NCI-H2171 (cell line): ENCODE data around the gene PRKAG2.
"Not testable (repeated sequence)": the region's sequence is repeated elsewhere in the genome, so short reads cannot be mapped to it uniquely, and the experiment has no call there.

ENCODE experiments used
- DNase-seq: peaks from one replicate; lab custom pipeline; 2025; lab: John Stamatoyannopoulos, UW

Gene PRKAG2

GRCh38 chr7:151549083-151549482 lies 327.8 kb downstream of the PRKAG2 start:
- no peak for DNase-seq

- no peak for DNase-seq
These were observed 332.7 kb downstream of the PRKAG2 start for GRCh38 chr7:151544183-151544582.

DNA sequence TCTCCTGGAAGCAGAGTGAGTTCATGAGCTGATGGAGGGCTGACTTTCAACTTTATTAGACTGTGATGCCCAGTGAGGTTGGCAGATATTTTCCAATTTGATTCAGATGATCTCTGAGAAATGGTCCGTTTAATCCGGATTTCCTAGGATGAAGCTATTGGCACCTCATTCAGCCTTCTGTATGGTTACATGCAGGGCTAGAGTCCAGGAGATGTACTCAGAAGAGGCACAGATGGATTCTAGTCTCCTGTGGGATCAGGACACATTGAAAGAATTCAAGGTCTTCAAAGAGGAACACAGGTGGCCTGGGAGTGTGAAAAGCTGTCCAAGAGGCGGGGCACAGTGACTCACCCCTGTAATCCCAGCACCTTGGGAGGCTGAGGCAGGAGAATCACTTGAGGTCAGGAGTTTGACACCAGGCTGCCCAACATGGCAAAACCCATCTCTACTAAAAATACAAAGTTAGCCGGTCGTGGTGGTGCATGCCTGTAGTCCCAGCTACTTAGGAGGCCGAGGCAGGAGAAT lies 334.2 kb downstream of the PRKAG2 start:
- no peak for DNase-seq

DNA sequence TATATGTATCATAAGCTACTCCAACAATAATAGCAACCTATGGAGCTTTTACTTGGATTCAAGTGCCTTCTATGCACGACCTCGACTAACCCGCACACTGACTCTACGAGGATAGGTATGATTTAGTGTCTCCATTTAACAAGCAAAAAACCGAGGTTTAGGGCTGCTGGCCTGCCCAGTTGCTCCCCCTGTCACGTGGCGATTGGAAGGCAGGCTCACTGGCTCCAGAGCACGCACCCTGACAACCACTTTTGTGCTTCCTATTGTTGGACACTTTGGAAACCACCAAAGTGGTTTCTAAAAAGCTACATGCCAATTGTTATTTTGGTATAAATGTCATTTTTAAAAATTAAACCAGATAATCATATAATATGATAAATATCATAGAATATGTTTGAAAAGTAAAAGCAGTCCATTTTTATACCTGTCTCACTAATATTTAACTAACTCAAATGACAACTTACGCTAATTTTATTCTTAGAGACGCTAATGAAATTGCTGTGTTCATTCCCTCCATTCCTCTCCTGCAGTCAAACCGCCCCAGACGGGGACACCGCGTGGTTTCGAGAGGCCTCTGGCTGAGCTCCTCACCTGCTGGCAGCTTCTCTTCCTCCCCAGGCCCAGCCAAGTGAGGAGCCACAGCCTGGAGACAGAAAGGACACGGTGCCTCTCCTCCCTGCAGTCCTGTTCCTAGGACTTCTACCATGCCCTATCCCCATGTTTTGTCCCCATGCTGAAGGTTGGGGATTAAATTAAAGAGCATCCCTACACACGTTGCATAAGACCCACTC lies 335.0 kb downstream of the PRKAG2 start:
- DNase-seq: no peak

DNA sequence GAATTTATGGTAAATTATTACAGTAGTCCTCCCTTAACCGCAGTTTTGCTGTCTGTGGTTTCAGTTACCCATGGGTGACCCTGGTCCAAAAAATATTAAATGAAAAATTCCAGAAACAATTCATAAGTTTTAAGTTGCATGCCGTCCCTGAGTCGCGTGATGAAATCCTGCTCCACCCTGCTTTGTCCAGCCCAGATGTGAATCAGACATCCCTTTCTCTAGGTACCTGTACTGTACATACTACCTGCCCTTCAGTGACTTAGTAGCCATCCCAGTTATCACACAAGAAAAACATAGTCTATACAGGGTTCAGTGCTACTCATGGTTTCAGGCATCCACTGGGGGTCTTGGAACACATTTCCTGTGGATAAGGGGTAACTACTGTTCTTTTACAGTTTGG lies 336.8 kb downstream of the PRKAG2 start:
- no peak for DNase-seq

DNA sequence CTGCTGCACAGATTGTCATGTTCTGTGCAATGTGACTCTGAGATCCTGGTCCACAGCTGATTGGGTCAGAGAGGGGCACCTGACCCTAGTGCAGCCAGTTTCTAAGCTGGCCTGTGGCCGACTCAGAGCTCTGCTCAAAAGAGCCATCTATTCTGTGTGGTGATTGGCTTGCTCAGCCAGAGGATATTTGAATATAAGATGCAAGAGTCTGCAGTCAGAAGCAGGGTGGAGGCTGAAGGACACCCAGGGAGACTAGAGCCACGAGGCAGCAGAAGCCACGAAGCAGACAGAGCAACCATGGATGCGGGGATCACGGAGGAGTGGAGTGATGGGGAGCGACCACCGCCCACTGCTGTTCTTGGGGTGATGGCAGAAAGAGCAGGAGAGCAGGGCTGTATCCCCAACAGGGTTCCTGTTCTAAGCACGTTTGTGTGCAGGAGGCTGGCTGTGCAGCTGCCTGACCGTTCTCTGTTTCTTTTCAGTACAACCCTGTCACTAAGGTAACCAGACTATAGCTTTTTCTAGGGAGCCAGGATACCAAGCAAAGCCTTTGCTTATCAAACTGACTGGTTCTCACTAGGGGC lies 337.7 kb downstream of the PRKAG2 start:
- DNase-seq: peak; percentile 40

DNA sequence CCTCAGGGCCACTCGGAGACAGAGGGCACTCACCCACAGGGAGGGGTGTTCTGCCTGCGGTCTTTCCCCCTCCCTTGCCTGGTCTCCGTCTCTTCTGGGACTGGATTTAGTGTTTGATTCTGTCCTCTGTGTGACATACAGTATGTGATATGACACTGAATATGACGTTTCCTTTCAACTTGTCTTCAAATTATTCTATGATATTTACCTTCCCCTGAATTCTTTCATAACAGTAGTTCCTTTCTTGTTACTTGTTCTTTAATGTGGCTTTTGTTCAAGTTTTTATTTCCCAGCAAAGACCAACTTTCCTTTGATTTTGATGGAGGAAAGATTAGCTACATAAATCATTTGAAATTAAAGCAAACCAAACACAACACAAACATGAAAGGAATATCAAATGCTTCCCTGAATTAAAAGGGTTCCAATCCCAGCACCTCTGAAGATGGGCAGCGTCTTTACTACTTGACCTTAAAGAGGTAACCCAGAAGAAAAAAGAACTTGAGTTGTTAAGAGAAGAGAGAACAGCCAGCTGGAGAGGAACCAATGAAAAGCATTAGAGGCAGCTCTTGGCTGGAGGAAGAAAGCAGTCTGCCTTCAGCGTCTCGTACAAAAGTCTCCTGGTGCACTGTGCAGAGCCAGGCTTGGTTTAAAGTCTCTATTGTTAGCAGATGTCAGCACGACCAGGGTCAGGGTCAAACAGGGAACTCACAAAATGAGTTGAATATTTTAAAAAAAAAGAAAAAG lies 338.9 kb downstream of the PRKAG2 start:
- DNase-seq: no peak

DNA sequence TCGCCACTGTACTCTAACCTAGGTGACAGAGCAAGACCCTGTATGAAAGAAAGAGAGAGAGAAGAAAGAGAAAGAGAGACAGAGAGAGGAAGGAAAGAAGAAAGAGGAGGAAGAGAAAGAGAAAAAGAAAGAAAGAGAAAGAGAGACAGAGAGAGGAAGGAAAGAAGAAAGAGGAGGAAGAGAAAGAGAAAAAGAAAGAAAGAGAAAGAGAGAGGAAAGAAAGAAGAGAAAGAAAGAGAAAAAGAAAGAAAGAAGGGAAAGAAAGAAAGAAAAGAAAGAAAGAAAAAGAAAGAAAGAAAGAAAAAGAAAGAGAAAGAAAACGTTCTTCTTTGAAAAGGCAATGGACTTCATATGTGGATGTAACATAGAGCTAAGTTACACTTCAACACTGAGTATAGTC lies 340.7 kb downstream of the PRKAG2 start:
- not testable (repeated sequence) for DNase-seq

DNA sequence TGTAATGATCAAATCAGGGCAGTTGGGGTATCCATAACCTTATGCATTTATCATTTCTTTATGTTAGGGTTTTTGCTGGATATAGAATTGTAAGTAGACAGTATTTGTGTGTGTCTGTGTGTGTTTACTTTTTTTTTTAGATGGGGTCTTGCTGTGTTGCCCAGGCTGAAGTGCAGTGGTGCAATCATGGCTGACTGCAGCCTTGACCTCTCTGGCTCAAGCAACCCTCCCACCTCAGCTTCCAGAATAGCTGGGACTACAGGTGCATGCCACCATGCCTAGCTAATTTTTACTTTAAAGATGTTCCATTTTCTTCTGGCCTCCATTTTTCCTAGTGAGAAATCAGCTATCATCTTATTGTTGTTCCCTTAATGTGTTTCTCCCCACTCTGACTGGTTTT lies 347.1 kb downstream of the PRKAG2 start:
- no peak for DNase-seq

GRCh38 chr7:151524845-151525244 lies 352.1 kb downstream of the PRKAG2 start:
- no peak for DNase-seq

DNA sequence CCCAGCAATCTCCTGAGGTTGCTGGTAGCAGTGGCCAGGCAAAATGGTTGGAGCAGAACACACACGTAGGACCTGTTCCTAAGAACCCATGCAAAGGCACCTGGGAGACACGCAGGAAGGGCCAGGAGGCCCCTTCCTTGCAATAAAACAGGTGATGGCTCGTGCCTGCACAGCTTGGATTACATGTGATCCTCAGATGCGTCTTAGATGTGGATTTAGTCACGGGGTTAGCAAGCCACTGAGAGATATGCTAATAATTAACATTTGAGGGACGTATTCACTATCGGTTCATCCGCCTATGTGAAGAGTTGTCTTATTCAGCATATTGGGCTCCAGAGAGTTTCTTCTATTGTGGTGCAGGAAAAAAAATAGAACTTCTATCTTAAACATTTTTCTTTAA lies 352.6 kb downstream of the PRKAG2 start:
- no peak for DNase-seq

DNA sequence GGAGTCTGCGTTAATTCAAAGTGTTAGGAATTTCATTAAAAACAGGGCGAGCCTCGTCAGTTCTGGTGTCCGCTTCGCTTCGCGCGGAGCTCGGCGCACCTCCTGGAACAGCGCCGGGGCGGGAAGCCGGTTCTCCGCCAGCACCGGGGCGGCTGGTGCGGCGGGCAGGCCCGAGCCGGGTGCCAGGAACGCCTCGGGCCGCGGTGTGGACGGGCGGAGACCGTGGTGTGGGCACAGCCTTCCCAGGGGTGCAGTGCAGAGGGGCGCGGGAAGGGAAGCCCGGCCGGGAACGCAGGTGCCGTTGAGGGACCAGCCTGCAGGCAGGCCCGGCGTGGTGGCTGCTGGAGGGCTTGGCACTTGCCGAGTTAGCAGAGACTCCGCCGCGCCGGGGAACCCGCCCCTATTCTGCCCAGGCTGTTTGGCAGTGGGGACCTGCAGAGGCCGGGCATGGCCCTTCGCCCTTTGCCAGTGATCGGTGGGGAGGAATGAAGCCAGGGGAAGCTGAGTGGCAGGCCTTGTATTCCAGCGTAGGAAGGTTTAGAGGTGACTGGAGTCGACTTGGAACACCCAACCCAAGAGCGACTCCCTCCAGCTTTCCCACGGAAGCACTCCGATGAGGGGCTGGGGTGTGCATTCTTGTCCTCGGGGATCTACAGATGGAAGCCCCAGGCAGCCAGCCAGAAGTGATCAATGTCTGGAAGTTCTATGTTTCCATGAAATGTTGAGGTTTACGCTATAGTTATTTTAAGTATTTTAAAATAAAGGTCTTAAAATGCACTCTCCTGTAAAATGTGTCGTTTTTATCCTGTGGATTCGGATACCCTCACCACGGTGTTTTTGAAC lies 356.3 kb downstream of the PRKAG2 start:
- no peak for DNase-seq

DNA sequence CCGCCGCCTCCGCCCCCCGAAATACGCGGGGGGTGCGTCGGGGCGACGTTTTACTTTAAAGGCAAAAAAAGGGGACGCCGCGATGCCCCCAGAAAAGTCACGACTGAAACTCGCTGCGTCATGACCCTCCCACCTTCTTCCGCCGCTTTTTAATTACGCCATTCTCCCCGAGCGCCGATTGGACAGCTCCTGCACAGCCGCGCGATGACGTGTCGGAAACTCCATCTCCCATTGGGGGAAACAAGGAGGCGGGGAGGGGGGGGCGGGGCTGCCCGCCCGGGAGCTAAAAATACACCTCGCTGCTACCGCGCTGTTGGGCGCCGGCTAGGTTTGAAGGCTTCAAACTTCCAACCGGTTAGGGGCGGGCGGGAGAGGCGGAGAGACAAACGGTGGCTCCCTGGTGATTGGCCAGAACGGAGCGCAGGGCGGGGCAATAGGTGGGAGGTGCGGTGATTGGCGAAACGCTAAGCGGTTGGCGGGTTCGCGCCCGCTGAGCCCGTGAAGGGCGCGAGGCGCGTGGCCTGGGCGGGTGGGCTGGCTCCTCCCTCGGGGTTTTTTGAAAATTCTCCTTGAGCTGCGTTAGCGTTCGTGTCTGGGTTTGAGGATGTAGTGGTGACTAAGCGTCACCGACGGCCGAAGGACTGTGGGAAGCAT lies 357.0 kb downstream of the PRKAG2 start, which contains the start of gene RHEB:
TSS of gene RHEB (minus strand) at position 131 of the 654 bp plus-strand sequence. CDS start 384 bp downstream, outside the sequence.
- DNase-seq: peak; percentile 98

- DNase-seq: not testable (repeated sequence)
These were observed 357.8 kb downstream of the PRKAG2 start for GRCh38 chr7:151518947-151519764.

DNA sequence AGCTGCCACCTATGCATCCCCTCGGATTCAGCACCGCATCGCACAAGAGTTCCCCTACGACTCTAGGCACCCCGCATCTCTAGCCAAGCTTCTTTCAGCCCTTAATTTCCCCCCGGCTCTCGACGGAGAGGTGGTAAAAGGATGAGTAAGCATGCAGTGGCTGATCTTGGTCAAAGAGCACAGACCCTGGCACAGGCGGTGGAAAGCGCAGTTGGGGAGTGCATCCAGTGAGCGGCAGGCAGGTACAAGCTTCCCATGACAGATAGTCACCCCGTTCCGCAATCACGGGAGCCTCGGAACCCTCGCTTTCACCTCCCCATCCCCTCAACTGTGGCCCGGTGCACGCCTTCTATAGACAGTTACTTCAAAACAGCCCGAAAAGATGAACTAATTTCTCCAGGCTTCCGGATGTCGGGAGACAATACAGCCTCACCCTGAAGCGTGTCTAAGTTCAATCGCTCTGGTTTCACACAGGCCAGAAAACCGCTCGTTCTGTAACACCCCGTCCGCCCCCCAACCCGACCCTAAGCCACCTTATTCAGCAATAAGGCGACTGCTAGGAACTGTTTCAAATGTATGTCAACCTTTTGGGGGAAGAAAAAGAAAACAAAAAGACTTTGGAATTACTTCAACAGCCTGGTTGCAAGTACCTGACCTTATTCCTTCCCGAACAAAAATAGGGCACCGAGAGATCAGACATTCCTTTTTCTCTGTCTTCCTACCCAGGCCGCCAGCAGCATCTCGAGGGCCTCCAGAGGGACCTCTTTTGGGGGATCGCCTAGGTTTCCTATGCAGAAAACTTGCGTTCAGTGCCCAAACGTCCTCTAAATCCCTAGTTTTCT lies 358.6 kb downstream of the PRKAG2 start:
- no peak for DNase-seq

DNA sequence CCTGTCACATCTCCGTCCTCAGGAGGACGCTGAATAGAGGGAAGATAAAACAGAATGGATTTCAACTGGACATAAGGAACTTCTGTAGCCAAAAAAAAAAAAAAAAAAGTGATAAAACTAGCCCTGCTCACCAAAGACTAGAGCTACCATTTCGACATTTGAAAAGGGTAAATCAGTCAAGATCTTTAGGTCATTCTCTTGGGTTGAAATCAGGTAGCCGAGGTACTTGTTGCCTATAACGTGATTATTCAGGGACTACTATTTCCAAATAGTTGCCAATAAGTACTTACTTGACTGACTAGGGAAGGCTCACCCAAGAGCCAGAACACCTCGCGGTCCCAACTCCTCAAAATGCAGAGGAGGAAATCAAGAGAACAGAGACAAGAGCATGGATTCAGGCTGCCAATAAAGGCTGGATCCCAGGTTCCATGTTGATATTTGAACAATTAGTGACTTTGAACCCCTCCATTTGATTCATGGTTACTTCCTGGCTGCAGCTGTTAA lies 359.3 kb downstream of the PRKAG2 start:
- no peak for DNase-seq

DNA sequence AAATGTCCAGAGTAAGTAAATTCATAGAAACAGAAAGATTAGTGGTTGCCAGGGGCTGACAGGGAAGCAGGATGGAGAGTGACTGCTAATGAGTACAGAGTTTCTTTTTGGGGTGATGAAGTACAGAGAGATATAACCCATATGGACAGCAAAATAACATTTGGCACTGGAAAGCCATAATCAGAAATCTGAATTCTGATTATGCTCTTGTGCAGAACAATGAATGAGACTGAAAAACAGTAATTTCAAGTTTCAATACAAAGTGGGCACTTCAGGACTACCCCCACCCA lies 361.7 kb downstream of the PRKAG2 start:
- no peak for DNase-seq

DNA sequence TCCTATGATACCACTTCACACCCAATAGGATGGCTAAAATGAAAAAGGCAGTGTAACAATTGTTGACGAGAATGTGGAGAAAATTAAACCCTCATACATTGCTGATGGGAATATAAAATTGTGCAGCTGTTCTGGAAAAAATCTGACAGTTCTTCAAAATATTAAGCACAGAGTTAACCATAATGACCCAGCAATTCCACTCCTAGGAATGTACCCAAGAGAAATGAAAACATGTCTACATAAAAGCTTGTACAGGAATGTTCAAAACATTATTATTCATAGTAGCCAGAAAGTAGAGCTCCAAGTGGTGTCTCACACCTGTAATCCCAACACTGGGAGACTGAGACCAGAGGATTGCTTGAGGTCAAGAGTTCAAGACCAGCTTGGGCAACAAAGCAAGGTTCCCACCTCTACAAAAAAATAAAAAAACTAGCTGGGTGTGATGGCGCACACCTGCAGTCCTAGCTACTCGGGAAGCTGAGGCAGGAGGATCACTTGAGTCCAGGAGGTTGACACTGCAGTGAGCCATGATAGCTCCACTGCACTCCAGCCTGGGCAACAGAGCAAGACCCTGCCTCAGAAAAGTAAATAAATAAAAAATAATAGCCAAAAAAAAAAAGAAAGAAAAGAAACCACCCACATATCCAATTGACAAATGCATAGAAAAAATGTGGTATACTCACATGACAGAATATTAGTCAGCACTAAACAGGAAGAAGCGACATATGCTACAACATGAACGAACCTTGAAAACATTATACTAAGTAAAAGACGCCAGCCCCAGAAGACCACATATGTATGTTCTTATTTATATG lies 362.2 kb downstream of the PRKAG2 start:
- no peak for DNase-seq

DNA sequence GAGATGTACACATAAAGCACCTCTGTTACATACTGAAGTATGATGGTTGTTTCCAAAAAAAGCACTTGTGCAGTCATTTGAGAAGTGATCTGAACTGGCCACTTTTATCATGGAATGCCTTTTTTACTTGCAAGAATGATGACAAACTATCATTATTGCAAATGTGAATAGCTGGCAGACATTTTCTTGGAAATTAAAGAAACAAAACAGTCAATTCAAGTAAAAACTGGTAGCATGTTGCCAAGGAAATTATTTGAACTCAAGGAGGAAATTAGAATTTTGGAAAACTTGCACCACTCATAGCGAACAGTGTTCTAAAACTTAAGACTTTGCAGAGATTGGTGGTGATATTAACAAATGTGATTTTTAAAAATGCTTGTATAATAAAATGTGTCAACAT lies 363.8 kb downstream of the PRKAG2 start:
- DNase-seq: no peak
